Measurements from ENCODE around the gene GLI1.
A peak's percentile ranks its signal among the peaks of the same experiment; 100 is the strongest.
"Not testable (repeated sequence)": the region's sequence is repeated elsewhere in the genome, so short reads cannot be mapped to it uniquely, and the experiment has no call there.

GLI1 gene

DNA sequence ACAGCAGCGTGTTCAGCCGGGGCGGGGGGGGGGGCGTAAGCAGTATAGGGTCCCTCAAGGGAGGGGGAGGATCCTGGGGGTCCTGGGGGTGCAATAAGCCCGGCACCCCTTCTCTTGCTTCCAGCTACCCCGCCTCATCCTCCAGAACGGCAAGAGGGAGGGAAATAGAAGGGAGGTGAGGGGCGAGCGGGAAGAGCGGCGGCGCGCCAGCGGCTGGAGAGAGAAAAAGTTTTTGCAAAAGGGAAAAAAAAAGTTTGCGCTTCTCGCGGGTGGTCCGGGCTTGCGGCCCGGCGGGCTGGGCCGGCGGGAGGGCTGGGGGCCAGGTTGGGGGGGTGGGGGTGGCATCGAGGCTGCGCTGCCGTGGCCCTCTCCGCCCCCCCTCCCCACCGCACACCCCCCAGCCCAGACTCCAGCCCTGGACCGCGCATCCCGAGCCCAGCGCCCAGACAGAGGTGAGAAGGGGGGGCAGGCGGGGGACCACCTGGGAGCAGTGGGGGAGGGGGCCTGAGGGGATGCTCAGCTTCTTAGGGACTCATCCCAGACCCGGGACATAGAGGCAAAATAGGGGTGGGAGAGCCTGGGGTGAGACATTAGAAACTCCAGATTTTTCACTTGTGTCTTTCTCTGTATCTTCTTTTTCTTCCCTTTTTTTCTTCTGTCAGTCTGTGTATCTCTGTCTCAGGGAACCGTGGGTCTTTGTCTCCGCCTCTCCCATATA lies at the start of gene GLI1:
Gene GLI1 (plus strand): TSS at position 36 of the 718 bp plus-strand sequence. CDS start 3,907 bp downstream, outside the sequence.
- H3K9ac ChIP-seq (ENCODE audit: low read depth, low read length), result peak within 1 kb of the TSS; percentile 66; the same call in 1 of the 2 replicates
- H3K36me3 ChIP-seq (ENCODE audit: insufficient read depth, low read depth, low read length), result no peaks in the 10 kb centered on the region
- H3K4me1 ChIP-seq (ENCODE audit: insufficient read depth, low read length), result peaks cover 16% of the 10 kb centered on the region

DNA sequence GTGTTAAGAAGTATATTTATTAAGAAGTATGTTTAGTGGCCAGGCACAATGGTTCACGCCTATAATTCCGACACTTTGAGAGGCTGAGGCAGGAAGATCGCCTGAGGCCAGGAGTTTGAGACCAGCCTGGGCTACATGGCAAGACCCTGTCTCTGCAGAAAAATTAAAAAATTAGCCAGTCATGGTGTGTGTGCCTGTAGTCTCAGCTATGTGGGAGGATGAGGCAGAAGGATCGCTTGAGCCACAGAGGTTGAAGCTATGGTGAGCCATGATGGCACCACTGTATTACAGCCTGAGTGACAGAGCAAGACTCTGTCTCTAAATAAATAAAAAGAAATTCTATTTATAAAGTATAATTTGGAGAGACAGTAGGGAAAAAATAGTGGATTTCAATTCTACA lies 49.1 kb upstream of the GLI1 start:
- Histone ChIP-seq H3K4me1 (ENCODE audit: insufficient read depth, low read length) (peaks cover 5% of the 10 kb centered on the region), H3K27ac (ENCODE audit: low read length) (no peak overlapping the region), H3K9me3 (ENCODE audit: insufficient read depth, low read depth, low read length) (no peaks in the 10 kb centered on the region), H3K27me3 (ENCODE audit: insufficient read depth, low read length) (no peaks in the 10 kb centered on the region), H3K9ac (ENCODE audit: low read depth, low read length) (no peak overlapping the region), H3K36me3 (ENCODE audit: insufficient read depth, low read depth, low read length) (no peaks in the 10 kb centered on the region), H3K4me3 (ENCODE audit: low read length) (no peak overlapping the region)

More for the DNA sequence above, at the start of gene GLI1:
- peak within 1 kb of the TSS; percentile 89 for H3K4me3 ChIP-seq (ENCODE audit: low read length)
- H3K27me3 ChIP-seq (ENCODE audit: insufficient read depth, low read length), result peaks cover 24% of the 10 kb centered on the region
- H3K27ac ChIP-seq (ENCODE audit: low read length), result peak within 1 kb of the TSS; percentile 27
- H3K9me3 ChIP-seq (ENCODE audit: insufficient read depth, low read depth, low read length), result no peaks in the 10 kb centered on the region

DNA sequence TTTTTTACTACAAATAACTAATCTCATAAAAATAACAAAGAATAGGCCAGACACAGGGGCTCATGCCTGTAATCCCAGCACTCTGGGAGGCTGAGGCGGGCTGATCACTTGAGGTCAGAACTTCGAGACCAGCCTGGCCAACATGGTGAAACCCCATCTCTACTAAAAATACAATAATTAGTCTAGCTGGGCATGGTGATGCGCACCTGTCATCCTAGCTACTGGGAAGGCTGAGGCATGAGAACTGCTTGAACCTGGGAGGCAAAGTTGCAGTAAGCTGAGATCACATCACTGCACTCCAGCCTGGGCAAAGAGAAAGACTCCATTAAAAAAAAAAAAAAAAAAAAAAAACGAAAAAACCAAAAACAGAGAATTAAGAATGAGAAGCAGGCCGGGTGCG lies 45.4 kb upstream of the GLI1 start:
- H3K4me3 ChIP-seq (ENCODE audit: low read length); H3K27me3 ChIP-seq (ENCODE audit: insufficient read depth, low read length); H3K9me3 ChIP-seq (ENCODE audit: insufficient read depth, low read depth, low read length); H3K27ac ChIP-seq (ENCODE audit: low read length); H3K4me1 ChIP-seq (ENCODE audit: insufficient read depth, low read length); H3K9ac ChIP-seq (ENCODE audit: low read depth, low read length); H3K36me3 ChIP-seq (ENCODE audit: insufficient read depth, low read depth, low read length): not testable (repeated sequence)

GRCh38 chr12:57415088-57415487 lies 44.5 kb upstream of the GLI1 start:
- Histone ChIP-seq H3K27ac (ENCODE audit: low read length) (no peak overlapping the region), H3K9me3 (ENCODE audit: insufficient read depth, low read depth, low read length) (no peaks in the 10 kb centered on the region), H3K27me3 (ENCODE audit: insufficient read depth, low read length) (no peaks in the 10 kb centered on the region), H3K4me1 (ENCODE audit: insufficient read depth, low read length) (peaks cover 5% of the 10 kb centered on the region), H3K4me3 (ENCODE audit: low read length) (no peak overlapping the region), H3K36me3 (ENCODE audit: insufficient read depth, low read depth, low read length) (no peaks in the 10 kb centered on the region), H3K9ac (ENCODE audit: low read depth, low read length) (0 out of 2 replicates have a peak overlapping the region, but pooled peaks have one; percentile 25)

DNA sequence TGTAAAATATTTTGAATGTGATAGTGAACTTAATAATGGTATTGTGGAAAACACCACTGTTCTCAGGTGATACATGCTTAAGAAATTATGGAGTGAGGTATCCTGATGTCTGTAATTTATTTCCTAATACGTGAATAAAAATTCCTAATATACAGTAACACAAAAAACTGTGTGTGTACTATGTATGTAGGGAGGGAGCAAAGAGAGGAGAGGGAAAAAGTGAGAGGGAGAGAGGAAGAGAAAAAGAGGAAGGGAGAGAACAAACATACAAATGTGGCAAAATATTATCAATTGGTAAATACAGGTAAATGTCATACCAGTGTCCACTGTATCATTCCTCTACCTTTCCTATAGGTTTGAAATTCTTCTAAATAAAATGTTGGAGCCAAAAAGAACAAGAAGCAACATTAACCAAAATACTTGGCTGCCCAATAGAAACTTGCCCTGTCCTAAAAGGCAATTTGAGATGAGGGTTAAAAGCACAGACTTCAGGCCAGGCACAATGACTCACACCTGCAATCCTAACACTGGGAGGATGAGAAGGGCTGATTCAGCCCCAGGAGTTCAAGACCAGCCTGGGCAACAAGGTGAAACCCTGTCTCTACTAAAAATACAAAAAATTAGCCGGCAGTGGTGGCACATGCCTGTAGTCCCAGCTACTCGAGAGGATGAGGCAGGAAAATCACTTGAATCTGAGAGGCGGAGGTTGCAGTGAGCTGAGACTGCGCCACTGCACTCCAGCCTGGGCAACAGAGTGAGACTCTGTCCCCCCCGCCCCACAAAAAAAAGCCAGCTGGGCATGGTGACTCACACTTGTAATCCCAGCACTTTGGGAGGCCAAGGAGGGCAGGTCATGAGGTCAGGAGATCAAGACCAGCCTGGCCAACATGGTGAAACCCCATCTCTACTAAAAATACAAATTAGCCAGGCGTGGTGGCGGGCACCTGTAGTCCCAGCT lies 43.3 kb upstream of the GLI1 start:
- no peak overlapping the region for H3K27ac ChIP-seq (ENCODE audit: low read length)
- no peaks in the 10 kb centered on the region for H3K36me3 ChIP-seq (ENCODE audit: insufficient read depth, low read depth, low read length)
- no peaks in the 10 kb centered on the region for H3K27me3 ChIP-seq (ENCODE audit: insufficient read depth, low read length)
- H3K9me3 ChIP-seq (ENCODE audit: insufficient read depth, low read depth, low read length), result no peaks in the 10 kb centered on the region
- H3K9ac ChIP-seq (ENCODE audit: low read depth, low read length), result no peak overlapping the region
- peaks cover 5% of the 10 kb centered on the region for H3K4me1 ChIP-seq (ENCODE audit: insufficient read depth, low read length)
- no peak overlapping the region for H3K4me3 ChIP-seq (ENCODE audit: low read length)

- no peak overlapping the region for H3K27ac ChIP-seq (ENCODE audit: low read length)
Observed at GRCh38 chr12:57418255-57418654, 41.3 kb upstream of the GLI1 start.

DNA sequence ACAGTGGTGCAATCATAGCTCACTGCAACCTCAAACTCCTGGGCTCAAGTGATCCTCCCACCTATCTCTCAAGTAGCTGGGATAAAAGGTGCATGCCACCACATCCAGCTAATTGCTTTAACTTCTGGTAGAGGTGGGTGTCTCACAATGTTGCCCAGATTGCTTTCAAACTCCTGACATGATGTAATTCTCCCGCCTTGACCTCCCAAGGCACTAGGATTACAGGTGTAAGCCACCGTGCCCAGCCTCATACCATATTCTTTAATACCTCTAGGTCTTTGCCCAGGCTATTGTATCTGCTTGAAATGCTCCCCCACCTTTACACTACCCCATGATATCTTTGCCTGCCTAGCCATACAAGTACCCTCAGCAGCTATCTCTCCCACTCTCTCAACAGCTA lies 40.1 kb upstream of the GLI1 start:
- H3K9ac ChIP-seq (ENCODE audit: low read depth, low read length), result no peak overlapping the region
- H3K27me3 ChIP-seq (ENCODE audit: insufficient read depth, low read length), result no peaks in the 10 kb centered on the region
- no peaks in the 10 kb centered on the region for H3K36me3 ChIP-seq (ENCODE audit: insufficient read depth, low read depth, low read length)
- H3K27ac ChIP-seq (ENCODE audit: low read length), result no peak overlapping the region
- H3K9me3 ChIP-seq (ENCODE audit: insufficient read depth, low read depth, low read length), result no peaks in the 10 kb centered on the region
- H3K4me1 ChIP-seq (ENCODE audit: insufficient read depth, low read length), result peaks cover 5% of the 10 kb centered on the region
- no peak overlapping the region for H3K4me3 ChIP-seq (ENCODE audit: low read length)

More at GRCh38 chr12:57418255-57418654, 41.3 kb upstream of the GLI1 start:
- no peaks in the 10 kb centered on the region for H3K9me3 ChIP-seq (ENCODE audit: insufficient read depth, low read depth, low read length)
- H3K9ac ChIP-seq (ENCODE audit: low read depth, low read length), result no peak overlapping the region
- no peak overlapping the region for H3K4me3 ChIP-seq (ENCODE audit: low read length)
- no peaks in the 10 kb centered on the region for H3K27me3 ChIP-seq (ENCODE audit: insufficient read depth, low read length)
- H3K36me3 ChIP-seq (ENCODE audit: insufficient read depth, low read depth, low read length), result no peaks in the 10 kb centered on the region
- H3K4me1 ChIP-seq (ENCODE audit: insufficient read depth, low read length), result peaks cover 5% of the 10 kb centered on the region

DNA sequence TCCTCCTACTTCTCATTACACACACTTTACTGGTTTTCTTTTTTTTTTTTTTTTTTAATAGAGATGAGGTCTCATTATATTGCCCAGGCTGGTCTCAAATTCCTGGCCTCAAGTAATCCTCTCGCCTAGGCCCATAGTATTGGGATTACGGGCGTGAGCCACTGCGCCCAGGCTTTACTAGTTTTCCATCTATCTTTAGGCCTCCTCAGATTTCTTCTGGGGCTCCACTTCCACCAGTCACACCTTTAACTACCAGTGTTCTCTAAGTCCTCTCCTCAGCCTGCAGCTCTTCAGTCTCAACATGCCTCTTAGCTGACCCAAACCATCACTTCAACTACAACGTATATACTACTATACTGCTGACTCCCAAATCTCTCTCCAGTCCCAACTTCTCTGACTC lies 39.1 kb upstream of the GLI1 start:
- Histone ChIP-seq H3K9me3 (ENCODE audit: insufficient read depth, low read depth, low read length) (no peaks in the 10 kb centered on the region), H3K4me1 (ENCODE audit: insufficient read depth, low read length) (peaks cover under 1% of the 10 kb centered on the region; the same call in 1 of the 2 replicates), H3K27me3 (ENCODE audit: insufficient read depth, low read length) (no peaks in the 10 kb centered on the region), H3K4me3 (ENCODE audit: low read length) (no peak overlapping the region), H3K9ac (ENCODE audit: low read depth, low read length) (no peak overlapping the region), H3K27ac (ENCODE audit: low read length) (no peak overlapping the region), H3K36me3 (ENCODE audit: insufficient read depth, low read depth, low read length) (no peaks in the 10 kb centered on the region)

- H3K9ac ChIP-seq (ENCODE audit: low read depth, low read length); H3K9me3 ChIP-seq (ENCODE audit: insufficient read depth, low read depth, low read length); H3K4me3 ChIP-seq (ENCODE audit: low read length); H3K36me3 ChIP-seq (ENCODE audit: insufficient read depth, low read depth, low read length); H3K4me1 ChIP-seq (ENCODE audit: insufficient read depth, low read length); H3K27ac ChIP-seq (ENCODE audit: low read length); H3K27me3 ChIP-seq (ENCODE audit: insufficient read depth, low read length): not testable (repeated sequence)
Observed at GRCh38 chr12:57426948-57427347, 32.6 kb upstream of the GLI1 start.

DNA sequence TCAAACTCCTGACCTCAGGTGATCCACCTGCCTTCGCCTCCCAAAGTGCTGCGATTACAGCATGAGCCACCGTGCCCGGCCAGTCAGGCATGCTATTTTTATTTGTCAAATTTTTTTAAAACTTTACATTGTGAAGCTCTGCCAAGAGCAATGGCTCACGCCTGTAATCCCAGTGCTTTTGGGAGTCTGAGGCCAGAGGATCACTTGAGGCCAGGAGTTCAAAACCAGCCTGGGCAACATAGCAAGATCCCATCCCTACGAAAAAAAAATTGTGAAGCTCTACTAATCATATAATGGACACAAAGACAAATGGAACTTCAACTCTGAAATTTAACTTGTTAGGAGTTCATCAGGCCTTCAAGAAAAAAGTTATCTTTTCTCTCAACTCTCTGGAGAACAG lies 30.6 kb upstream of the GLI1 start:
- H3K4me3 ChIP-seq (ENCODE audit: low read length), result no peak overlapping the region
- H3K9ac ChIP-seq (ENCODE audit: low read depth, low read length), result no peak overlapping the region
- no peak overlapping the region for H3K27ac ChIP-seq (ENCODE audit: low read length)
- no peaks in the 10 kb centered on the region for H3K27me3 ChIP-seq (ENCODE audit: insufficient read depth, low read length)
- peaks cover 4% of the 10 kb centered on the region for H3K4me1 ChIP-seq (ENCODE audit: insufficient read depth, low read length)
- no peaks in the 10 kb centered on the region for H3K9me3 ChIP-seq (ENCODE audit: insufficient read depth, low read depth, low read length)
- no peaks in the 10 kb centered on the region for H3K36me3 ChIP-seq (ENCODE audit: insufficient read depth, low read depth, low read length)

DNA sequence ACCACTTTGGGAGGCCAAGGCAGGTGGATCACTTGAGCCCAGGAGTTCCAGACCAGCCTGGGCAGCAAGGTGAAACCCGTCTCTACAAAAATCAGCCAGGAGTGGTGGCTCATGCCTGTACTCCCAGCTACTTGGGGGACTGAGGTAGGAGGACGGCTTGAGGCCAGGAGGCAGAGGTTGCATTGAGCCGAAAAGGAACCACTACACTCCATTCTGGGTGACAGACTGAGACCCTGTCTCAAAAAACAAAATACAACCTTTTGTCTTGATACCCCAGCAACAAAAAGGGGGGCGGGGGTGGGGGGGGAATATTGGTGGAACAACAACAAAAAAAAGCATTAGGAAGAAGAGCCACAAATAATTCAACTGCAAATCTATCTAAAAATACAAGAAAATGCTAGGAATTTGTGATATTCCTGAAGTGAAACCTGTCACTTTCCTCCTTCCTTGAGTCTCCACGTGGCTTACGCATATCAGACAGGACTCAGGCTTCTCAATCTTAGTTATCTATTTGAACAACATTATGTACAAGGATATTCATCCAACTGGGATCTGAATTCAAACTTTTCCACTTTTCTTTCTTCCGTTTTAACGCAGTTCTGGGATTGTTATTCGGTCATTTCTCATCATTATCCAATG lies 30.0 kb upstream of the GLI1 start:
- H3K9ac ChIP-seq (ENCODE audit: low read depth, low read length), result peak overlapping the region; percentile 77
- no peak overlapping the region for H3K27ac ChIP-seq (ENCODE audit: low read length)
- H3K36me3 ChIP-seq (ENCODE audit: insufficient read depth, low read depth, low read length), result no peaks in the 10 kb centered on the region
- H3K4me1 ChIP-seq (ENCODE audit: insufficient read depth, low read length), result peaks cover 4% of the 10 kb centered on the region
- no peaks in the 10 kb centered on the region for H3K9me3 ChIP-seq (ENCODE audit: insufficient read depth, low read depth, low read length)
- H3K4me3 ChIP-seq (ENCODE audit: low read length), result peak overlapping the region; percentile 81
- no peaks in the 10 kb centered on the region for H3K27me3 ChIP-seq (ENCODE audit: insufficient read depth, low read length)
